H1 (cell line): ENCODE data around the gene KCNJ16. TPM values are rescaled to one million over a fixed set of nuclear protein-coding genes. Genes with fewer than 3 reads are reported as not detected.

Experiments used
- CTCF ChIA-PET: fragments of 300-600 bp; sonication (Branson Sonifier 250); formaldehyde crosslinking; loops from one replicate; lab custom pipeline; 2021; ENCODE audit not compliant: partially characterized antibody; lab: Charles Lee
- POLR2A ChIA-PET: fragments of 300-600 bp; sonication (Branson Sonifier 250); formaldehyde crosslinking; loops from one replicate; lab custom pipeline; 2021; ENCODE audit warnings: inconsistent platforms; ENCODE audit not compliant: partially characterized antibody; lab: Charles Lee
- DNase-seq, 2 experiments: peaks; one replicate each; pipeline versions ENCODE4 v3.0.0 to v3.0.0-alpha.2; 2010 to 2022; ENCODE audit warnings: low spot score in 2 of 2, low read depth in 1 of 2, mixed read lengths in 1 of 2
- FAIRE-seq: peaks from 2 replicates; lab custom pipeline; 2011; peaks lifted over from hg19 to GRCh38; lab: Jason Lieb, UNC
- H2AFZ ChIP-seq: 2 replicates; pipeline ENCODE4 v1.8.1; 2012; ENCODE audit warnings: low read length, inconsistent platforms
- H2AK5ac ChIP-seq: 2 replicates; pipeline ENCODE4 v1.6.1; 2013; ENCODE audit warnings: low read depth, low read length
- H2BK120ac ChIP-seq: replicated peaks from 2 replicates; pipeline ENCODE3; 2013; ENCODE audit warnings: low read depth, low read length, inconsistent platforms
- H2BK12ac ChIP-seq: 2 replicates; pipeline ENCODE4 v1.6.1; 2013; ENCODE audit warnings: low read depth, low read length
- H2BK15ac ChIP-seq: 2 replicates; pipeline ENCODE4 v1.6.1; 2013; ENCODE audit warnings: low read length
- H2BK20ac ChIP-seq: 2 replicates; pipeline ENCODE4 v1.6.1; 2013; ENCODE audit warnings: low read length
- H2BK5ac ChIP-seq: 2 replicates; pipeline ENCODE4 v1.6.1; 2013; ENCODE audit warnings: low read depth, low read length
- H3K14ac ChIP-seq: 2 replicates; pipeline ENCODE4 v1.6.1; 2013; ENCODE audit warnings: inconsistent platforms; ENCODE audit not compliant: insufficient read length
- H3K18ac ChIP-seq: 2 replicates; pipeline ENCODE4 v1.6.1; 2013; ENCODE audit warnings: low read length; ENCODE audit errors: extremely low read depth
- H3K23ac ChIP-seq: 2 replicates; pipeline ENCODE4 v1.6.1; 2013; ENCODE audit warnings: inconsistent platforms; ENCODE audit not compliant: insufficient read length
- H3K23me2 ChIP-seq: 2 replicates; pipeline ENCODE4 v1.6.1; 2013; ENCODE audit warnings: low read depth, low read length
- H3K27ac ChIP-seq: 2 replicates; pipeline ENCODE4 v1.6.1; 2011; ENCODE audit warnings: low read depth, low read length, inconsistent platforms
- H3K27me3 ChIP-seq, 4 experiments: replicated peaks in 1 of 4; 1 replicate in 1 of 4; 2 replicates in 3 of 4; pipeline versions ENCODE4 v1.6.1 to v1.8.1; 2011 to 2013; ENCODE audit warnings: low read length in 3 of 4, mild to moderate bottlenecking in 3 of 4, inconsistent platforms in 2 of 4, mixed read lengths in 2 of 4, moderate library complexity in 1 of 4; ENCODE audit not compliant: control insufficient read depth in 3 of 4, insufficient read depth in 3 of 4; ENCODE audit errors: extremely low read depth in 1 of 4
- H3K36me3 ChIP-seq, 4 experiments: 2 replicates each; pipeline versions ENCODE4 v1.6.1 to v1.8.1; 2011 to 2013; ENCODE audit warnings: mild to moderate bottlenecking in 4 of 4, low read length in 3 of 4, moderate library complexity in 2 of 4, control low read depth in 1 of 4, inconsistent platforms in 1 of 4; ENCODE audit not compliant: insufficient read depth in 4 of 4, control insufficient read depth in 2 of 4
- H3K4ac ChIP-seq: replicated peaks from 2 replicates; pipeline ENCODE3; 2013; ENCODE audit warnings: low read length, low read depth, mixed read lengths, inconsistent platforms; ENCODE audit not compliant: insufficient read length
- H3K4me1 ChIP-seq, 4 experiments: replicated peaks in 1 of 4; 1 replicate in 1 of 4; 2 replicates in 3 of 4; pipeline versions ENCODE4 v1.6.1 to v1.8.1; 2011 to 2013; ENCODE audit warnings: low read length in 3 of 4, inconsistent platforms in 2 of 4, mixed read lengths in 1 of 4; ENCODE audit not compliant: insufficient read depth in 4 of 4, control insufficient read depth in 3 of 4
- H3K4me2 ChIP-seq, 2 experiments: 2 replicates each; pipeline versions ENCODE4 v1.6.1 to v1.8.1; 2011 to 2013; ENCODE audit warnings: low read depth in 2 of 2, low read length in 2 of 2, control low read depth in 1 of 2, inconsistent platforms in 1 of 2, mild to moderate bottlenecking in 1 of 2; ENCODE audit not compliant: insufficient read depth in 1 of 2
- H3K4me3 ChIP-seq, 4 experiments: fragments of 200-600, 300-600 bp in 1 of 4; sonication (generic), shearing (Covaris generic), sonication (Bioruptor Twin) in 1 of 4; 2 replicates each; pipeline versions ENCODE4 v1.5.1 to v1.8.1; 2011 to 2016; ENCODE audit warnings: low read length in 4 of 4, low read depth in 3 of 4, control low read depth in 2 of 4, inconsistent platforms in 2 of 4, mild to moderate bottlenecking in 2 of 4, mixed read lengths in 1 of 4, moderate library complexity in 1 of 4; ENCODE audit not compliant: insufficient read depth in 2 of 4; ENCODE audit errors: extremely low read depth in 1 of 4
- H3K56ac ChIP-seq: replicated peaks from 2 replicates; pipeline ENCODE3; 2013; ENCODE audit warnings: low read depth, mild to moderate bottlenecking, mixed read lengths, low read length, inconsistent platforms; ENCODE audit not compliant: insufficient read length
- H3K79me1 ChIP-seq: 2 replicates; pipeline ENCODE4 v1.6.1; 2013; ENCODE audit warnings: low read depth, low read length, control low read depth
- H3K79me2 ChIP-seq, 2 experiments: 2 replicates each; pipeline versions ENCODE4 v1.6.1 to v1.8.1; 2012 to 2013; ENCODE audit warnings: low read length in 2 of 2, mild to moderate bottlenecking in 2 of 2, inconsistent platforms in 1 of 2; ENCODE audit not compliant: insufficient read depth in 2 of 2, control insufficient read depth in 1 of 2
- H3K9ac ChIP-seq, 4 experiments: replicated peaks in 1 of 4; 1 replicate in 1 of 4; 2 replicates in 3 of 4; pipeline versions ENCODE4 v1.6.1 to v1.8.1; 2011 to 2013; ENCODE audit warnings: low read depth in 3 of 4, low read length in 3 of 4, control low read depth in 2 of 4, mild to moderate bottlenecking in 2 of 4, moderate library complexity in 2 of 4, inconsistent platforms in 1 of 4; ENCODE audit errors: extremely low read depth in 1 of 4
- H3K9me3 ChIP-seq, 2 experiments: 2 replicates each; pipeline versions ENCODE4 v1.6.1 to v1.8.1; 2012 to 2013; ENCODE audit warnings: mild to moderate bottlenecking in 2 of 2, moderate library complexity in 2 of 2, control low read depth in 1 of 2, inconsistent platforms in 1 of 2, low read depth in 1 of 2, low read length in 1 of 2, mixed read lengths in 1 of 2; ENCODE audit not compliant: insufficient read depth in 2 of 2
- H4K20me1 ChIP-seq, 2 experiments: replicated peaks in 1 of 2; 2 replicates each; pipeline versions ENCODE3 to v1.8.1; 2011 to 2013; ENCODE audit warnings: inconsistent platforms in 2 of 2, low read length in 2 of 2, mild to moderate bottlenecking in 1 of 2; ENCODE audit not compliant: insufficient read depth in 2 of 2, control insufficient read depth in 1 of 2
- H4K5ac ChIP-seq: 2 replicates; pipeline ENCODE4 v1.6.1; 2013; ENCODE audit warnings: low read length, low read depth, mixed read lengths, inconsistent platforms; ENCODE audit not compliant: insufficient read length
- H4K8ac ChIP-seq: 2 replicates; pipeline ENCODE4 v1.8.0; 2013; ENCODE audit warnings: mild to moderate bottlenecking, moderate library complexity, low read length, inconsistent platforms; ENCODE audit not compliant: insufficient read depth; ENCODE audit errors: extremely low read depth
- H4K91ac ChIP-seq: replicated peaks from 2 replicates; pipeline ENCODE3; 2013; ENCODE audit warnings: low read length, mixed read lengths, inconsistent platforms; ENCODE audit not compliant: insufficient read length
- ASH2L ChIP-seq: fragments of 200-600, 300-600 bp; sonication (generic); IDR thresholded peaks from one replicate; pipeline ENCODE4 v1.7.1; 2017; ENCODE audit warnings: low read length
- ATF2 ChIP-seq: IDR thresholded peaks from 2 replicates; pipeline ENCODE4 v1.6.1; 2012; ENCODE audit warnings: low read length, inconsistent platforms
- EGR1 ChIP-seq: IDR thresholded peaks from 2 replicates; pipeline ENCODE4 v1.6.1; 2011; ENCODE audit warnings: low read depth, low read length, borderline replicate concordance
- HDAC6 ChIP-seq: IDR thresholded peaks from one replicate; pipeline ENCODE4 v1.7.1; 2012; ENCODE audit warnings: low read depth, mild to moderate bottlenecking, inconsistent platforms, low read length, moderate library complexity
- JUND ChIP-seq: IDR thresholded peaks from 2 replicates; pipeline ENCODE4 v1.6.1; 2011; ENCODE audit warnings: mild to moderate bottlenecking, improper control_type of control experiment, low read length
- RBBP5 ChIP-seq: IDR thresholded peaks from 2 replicates; pipeline ENCODE4 v1.7.1; 2012; ENCODE audit warnings: low read depth, mild to moderate bottlenecking, inconsistent platforms, low read length, moderate library complexity, borderline replicate concordance
- SP4 ChIP-seq: IDR thresholded peaks from 2 replicates; pipeline ENCODE4 v1.6.1; 2012; ENCODE audit warnings: low read length, inconsistent platforms
- TAF1 ChIP-seq: IDR thresholded peaks from 2 replicates; pipeline ENCODE4 v1.6.1; 2011; ENCODE audit warnings: mild to moderate bottlenecking, low read depth, low read length
- TBP ChIP-seq: IDR thresholded peaks from 2 replicates; pipeline ENCODE4 v1.6.1; 2011; ENCODE audit warnings: low read depth, low read length, improper control_type of control experiment
- TCF12 ChIP-seq: IDR thresholded peaks from 2 replicates; pipeline ENCODE4 v1.6.1; 2011; ENCODE audit warnings: low read depth, mild to moderate bottlenecking, low read length
- TEAD4 ChIP-seq: IDR thresholded peaks from 2 replicates; pipeline ENCODE4 v1.6.1; 2012; ENCODE audit warnings: low read depth, low read length, inconsistent platforms, mixed read lengths
- WGBS, 2 experiments: shearing (Covaris generic) in 1 of 2; methylation state at CpG; one replicate each; pipeline versions ENCODE4 v1.1.6 to v1.1.7; 2013 to 2015; ENCODE audit warnings: low lambda C conversion rate in 2 of 2, mixed read lengths in 2 of 2, inconsistent platforms in 1 of 2, low coverage in 1 of 2, missing lambda C conversion rate in 1 of 2; ENCODE audit not compliant: insufficient replicate concordance in 2 of 2, insufficient coverage in 1 of 2, insufficient read length in 1 of 2; ENCODE audit errors: extremely low coverage in 1 of 2, missing lambda C conversion rate in 1 of 2; 5-methylcytosine and 5-hydroxymethylcytosine counted together
- polyA plus RNA-seq, 7 experiments: library from polyadenylated mRNA; depleted of rRNA in 3 of 7; stranded (reverse) in 5 of 7; unstranded in 2 of 7; fragments of >200 nt in 5 of 7; fragments of 200-250 nt in 2 of 7; gene quantifications; 1 replicate in 5 of 7; 2 replicates in 1 of 7; 4 replicates in 1 of 7; pipeline versions ENCODE4 v1.2.1 to v1.2.3, GENCODE V29; 2011 to 2013; ENCODE audit warnings: missing spikeins in 2 of 7, mixed read lengths in 2 of 7
- total RNA-seq: library from RNA; stranded (reverse); fragmentation: NEBNext Ultra II Directional; extraction: Animal tissue kit (Norgen Biotek cat#: 25700); gene quantifications from 2 replicates; pipeline ENCODE4 v1.2.1, GENCODE V29; 2021
- TF ChIP-seq, protein P1 (sequence below): IDR thresholded peaks from 2 replicates; pipeline ENCODE4 v1.6.1; 2012; ENCODE audit warnings: inconsistent platforms

KCNJ16 gene
- total and polyA plus RNA-seq, 2 of the 8 experiments (the other 6 are each of a cell fraction or from before 2014, with no cell fraction given) = not detected

DNA sequence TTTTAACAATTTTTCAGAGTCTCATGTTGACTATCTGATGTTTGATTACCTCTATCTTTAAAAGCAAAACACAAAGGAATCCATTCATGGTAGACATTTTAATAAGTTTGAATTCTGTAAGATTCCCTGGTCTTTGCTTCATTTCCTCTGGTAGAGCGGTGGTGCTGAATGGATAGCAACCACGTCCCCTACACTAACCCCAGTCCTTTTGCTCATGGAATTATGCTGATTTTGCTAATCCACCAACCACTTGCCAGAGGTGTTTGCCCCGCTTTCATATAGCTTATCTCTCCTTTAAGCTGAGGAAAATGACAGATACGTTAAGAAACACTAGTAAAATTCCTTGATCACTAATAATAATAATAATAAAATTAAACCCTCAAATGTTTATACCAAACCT, 9.5 kb downstream of the KCNJ16 start:
- Histone ChIP-seq H4K5ac (no peak overlapping the region), H2BK5ac (no peak overlapping the region), H2AFZ (no peak overlapping the region), H2BK120ac (no peak overlapping the region), H3K56ac (no peak overlapping the region), H3K79me2 (no peaks in the 10 kb centered on the region), H4K91ac (no peak overlapping the region), H3K4ac (no peak overlapping the region), H3K27me3 (no peaks in the 10 kb centered on the region), H2BK12ac (no peak overlapping the region), H2BK15ac (no peak overlapping the region), H3K4me2 (no peak overlapping the region), H2AK5ac (no peak overlapping the region), H3K23me2 (no peaks in the 10 kb centered on the region; the same call in 1 of the 2 replicates), H3K18ac (no peak overlapping the region), H3K4me1 (no peaks in the 10 kb centered on the region), H3K9me3 (no peaks in the 10 kb centered on the region), H3K4me3 (no peak overlapping the region), H2BK20ac (no peak overlapping the region), H4K20me1 (no peaks in the 10 kb centered on the region), H3K9ac (no peak overlapping the region), H3K14ac (no peak overlapping the region), H3K23ac (no peak overlapping the region), H3K36me3 (no peaks in the 10 kb centered on the region), H3K27ac (no peak overlapping the region), H3K79me1 (no peaks in the 10 kb centered on the region), H4K8ac (no peak overlapping the region)
- TF ChIP-seq TCF12 (no peak), TEAD4 (no peak), JUND (no peak), EGR1 (no peak), TAF1 (no peak), ASH2L (no peak), HDAC6 (no peak), ATF2 (no peak), SP4 (no peak), RBBP5 (no peak), TBP (no peak)
- TF ChIP-seq, protein P1, sequence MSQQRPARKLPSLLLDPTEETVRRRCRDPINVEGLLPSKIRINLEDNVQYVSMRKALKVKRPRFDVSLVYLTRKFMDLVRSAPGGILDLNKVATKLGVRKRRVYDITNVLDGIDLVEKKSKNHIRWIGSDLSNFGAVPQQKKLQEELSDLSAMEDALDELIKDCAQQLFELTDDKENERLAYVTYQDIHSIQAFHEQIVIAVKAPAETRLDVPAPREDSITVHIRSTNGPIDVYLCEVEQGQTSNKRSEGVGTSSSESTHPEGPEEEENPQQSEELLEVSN = no peak
- FAIRE-seq = no peak
- CTCF ChIA-PET = interaction anchor here (1.1 kb wide), 1 partner anchor 13 kb away, joined by 3 read pairs; no protein-coding TSS in a partner anchor
- 78% methylated on average over 4 of the region's 4 CpGs; no CpG with 5 or more reads in 1 of the 2 experiments for WGBS, 2 experiments
- POLR2A ChIA-PET = no interaction called here
- DNase-seq = no peak
